K562 (cell line): ENCODE measurements around the gene ARHGAP26. TPM values are rescaled to one million over a fixed set of nuclear protein-coding genes. Genes with fewer than 3 reads are reported as not detected.

Experiments
- ATAC-seq: fragments of 200-7000 bp; cut with Tn5 transposase; 3 replicates; pipeline ENCODE4 v1.9.1; 2020; ENCODE audit warnings: moderate library complexity
- BruUV-seq: library from RNA; stranded (reverse); fragments of 400-500 nt; replicated peaks from 2 replicates; lab custom pipeline; 2021; lab: Mats Ljungman, UMichigan
- CTCF ChIA-PET: fragments of 300-600 bp; formaldehyde crosslinking; extraction: SDS; loops from one replicate; lab custom pipeline; 2021; ENCODE audit warnings: low intra/inter-chr PET ratio; lab: Yijun Ruan, JAX
- POLR2A ChIA-PET: fragments of 300-600, 350-650 bp; sonication (Branson Sonifier 250); formaldehyde crosslinking; extraction: SDS; loops from one replicate; lab custom pipeline; 2021; ENCODE audit warnings: antibody characterized with exemption, inconsistent platforms; lab: Yijun Ruan, JAX
- DNase-seq, 4 experiments: peaks; one replicate each; pipeline versions ENCODE4 v3.0.0 to v3.0.0-alpha.2; 2011 to 2018; ENCODE audit warnings: low spot score in 3 of 4, mixed read lengths in 3 of 4; ENCODE audit errors: extremely low read depth in 1 of 4
- FAIRE-seq: peaks from 2 replicates; lab custom pipeline; 2011; peaks lifted over from hg19 to GRCh38; lab: Jason Lieb, UNC
- H2AFZ ChIP-seq: 2 replicates; pipeline ENCODE4 v1.6.0; 2011; ENCODE audit warnings: low read depth, low read length, control low read depth, inconsistent platforms
- H3K27ac ChIP-seq: fragments of 200-600 bp; 3 replicates; pipeline ENCODE4 v1.8.0; 2011; ENCODE audit warnings: low read depth, mild to moderate bottlenecking, control low read depth, inconsistent platforms, low read length, moderate library complexity, mixed read lengths; ENCODE audit errors: extremely low read depth
- H3K27me3 ChIP-seq, 2 experiments: fragments of 300-600 bp in 1 of 2; 2 replicates in 1 of 2; 3 replicates in 1 of 2; pipeline versions ENCODE4 v1.6.0 to v1.8.0; 2011; ENCODE audit warnings: inconsistent platforms in 2 of 2, low read length in 2 of 2, mild to moderate bottlenecking in 1 of 2, mixed read lengths in 1 of 2, moderate library complexity in 1 of 2; ENCODE audit not compliant: control insufficient read depth in 2 of 2, insufficient read depth in 2 of 2
- H3K36me3 ChIP-seq: fragments of 300-600 bp; 3 replicates; pipeline ENCODE4 v1.8.0; 2011; ENCODE audit warnings: mild to moderate bottlenecking, low read length, inconsistent platforms; ENCODE audit not compliant: control insufficient read depth, insufficient read depth
- H3K4me1 ChIP-seq, 2 experiments: fragments of 200-600 bp in 1 of 2; replicated peaks in 1 of 2; 2 replicates in 1 of 2; 3 replicates in 1 of 2; pipeline versions ENCODE4 v1.5.1 to v1.8.0; 2011; ENCODE audit warnings: inconsistent platforms in 2 of 2, low read length in 2 of 2, mild to moderate bottlenecking in 1 of 2, mixed read lengths in 1 of 2, moderate library complexity in 1 of 2; ENCODE audit not compliant: control insufficient read depth in 2 of 2, insufficient read depth in 2 of 2
- H3K4me2 ChIP-seq: 2 replicates; pipeline ENCODE4 v1.6.1; 2011; ENCODE audit warnings: low read length, control low read depth, inconsistent platforms, mixed read lengths; ENCODE audit not compliant: insufficient read depth
- H3K4me3 ChIP-seq: fragments of 200-600 bp; sonication (generic), shearing (Covaris generic); 2 replicates; pipeline ENCODE4 v1.5.1; 2016; ENCODE audit warnings: control low read depth, inconsistent platforms
- H3K79me2 ChIP-seq: fragments of 200-600 bp; 3 replicates; pipeline ENCODE4 v1.8.0; 2011; ENCODE audit warnings: low read length, inconsistent platforms; ENCODE audit not compliant: control insufficient read depth, insufficient read depth
- H3K9ac ChIP-seq, 2 experiments: 2 replicates each; pipeline versions ENCODE4 v1.6.0 to v1.6.1; 2011; ENCODE audit warnings: low read depth in 2 of 2, low read length in 2 of 2, control low read depth in 1 of 2, inconsistent platforms in 1 of 2, mild to moderate bottlenecking in 1 of 2, mixed read lengths in 1 of 2; ENCODE audit not compliant: insufficient read depth in 1 of 2
- H3K9me1 ChIP-seq: one replicate; pipeline ENCODE4 v1.6.0; 2011; ENCODE audit warnings: inconsistent platforms, mild to moderate bottlenecking, low read length, moderate library complexity; ENCODE audit not compliant: control insufficient read depth, insufficient read depth
- H3K9me3 ChIP-seq: replicated peaks from 2 replicates; pipeline ENCODE4 v1.5.1; 2011; ENCODE audit warnings: low read depth, low read length, inconsistent platforms; ENCODE audit not compliant: control insufficient read depth, insufficient read depth
- H4K20me1 ChIP-seq: replicated peaks from 2 replicates; pipeline ENCODE4 v1.6.1; 2011; ENCODE audit warnings: low read length, inconsistent platforms, mixed read lengths; ENCODE audit not compliant: control insufficient read depth, insufficient read depth
- WGBS: fragments of 100-300 bp; shearing (Covaris generic); methylation state at CpG from one replicate; pipeline ENCODE4 v1.1.6; 2016; ENCODE audit warnings: low coverage, mixed read lengths; ENCODE audit not compliant: insufficient coverage; ENCODE audit errors: missing lambda C conversion rate; 5-methylcytosine and 5-hydroxymethylcytosine counted together
- in situ Hi-C: fragments of 300-500 bp; cut with MboI; formaldehyde crosslinking; loops from 4 replicates; pipeline ENCODE4 v1.15.0; 2018; ENCODE audit warnings: inconsistent platforms, mixed read lengths
- intact Hi-C: fragments of 100-400 bp; cut with micrococcal nuclease; formaldehyde crosslinking; loops from 2 replicates; pipeline ENCODE4 v1.14.2; 2022
- polyA plus RNA-seq, 8 experiments: library from polyadenylated mRNA; depleted of rRNA in 4 of 8; stranded (reverse) in 5 of 8; unstranded in 3 of 8; fragments of >200 nt; fragmentation: Nextera tagmentation in 2 of 8; fragmentation: Illumina TruSeq in 1 of 8; extraction: Ambion mirVana in 2 of 8; extraction: Trizol in 1 of 8; gene quantifications; 2 replicates each; pipeline versions ENCODE4 v1.2.1 to v1.2.3, GENCODE V29; 2011 to 2014; ENCODE audit warnings: inconsistent platforms in 1 of 8, missing spikeins in 1 of 8
- total RNA-seq, 7 experiments: library from RNA; depleted of rRNA in 6 of 7; stranded (reverse); fragments of >200 nt in 6 of 7; fragmentation: Illumina TruSeq in 2 of 7; extraction: Trizol in 2 of 7; gene quantifications; 2 replicates each; pipeline versions ENCODE4 v1.2.1 to v1.2.3, GENCODE V29; 2011 to 2021; ENCODE audit warnings: low replicate concordance in 1 of 7
- TF ChIP-seq, protein P1 (sequence below): fragments of 200-400 bp; formaldehyde crosslinking; IDR thresholded peaks from 2 replicates; pipeline ENCODE4 v1.6.1; 2017; ENCODE audit warnings: mild to moderate bottlenecking, low read depth, low read length, moderate library complexity

ARHGAP26 gene
- total and polyA plus RNA-seq, 9 of the 15 experiments (the other 6 are each of a cell fraction or from before 2014, with no cell fraction given): 0.13 to 1.1 (median 0.55) TPM

GRCh38 chr5:142869886-142870285, 99.7 kb downstream of the ARHGAP26 start:
- CTCF ChIA-PET: no interaction called here
- POLR2A ChIA-PET: no interaction called here
- 0% methylated on average over 3 of the region's 3 CpGs for WGBS
- in situ Hi-C loops (loop anchor here (5.0 kb wide), 1 partner anchor 148 kb away; no protein-coding TSS in a partner anchor), intact Hi-C loops (loop anchor here (5.0 kb wide), 1 partner anchor 153 kb away; no protein-coding TSS in a partner anchor)
- no peak overlapping the region for H3K9ac ChIP-seq
- no peaks in the 10 kb centered on the region for H3K4me1 ChIP-seq
- DNase-seq: no peak
- no peak for FAIRE-seq
- ATAC-seq: no peak
- H3K36me3 ChIP-seq: no peaks in the 10 kb centered on the region
- H3K9me3 ChIP-seq: no peaks in the 10 kb centered on the region
- H4K20me1 ChIP-seq: no peaks in the 10 kb centered on the region
- H3K4me3 ChIP-seq: no peak overlapping the region
- BruUV-seq: no TSS peak
- H3K79me2 ChIP-seq: no peaks in the 10 kb centered on the region
- no peak overlapping the region for H3K27ac ChIP-seq
- H3K27me3 ChIP-seq: peaks cover 7 to 34% of the 10 kb centered on the region in 2 experiments; a peak in 4 of 5 replicates
- H2AFZ ChIP-seq: no peak overlapping the region
- TF ChIP-seq, protein P1, sequence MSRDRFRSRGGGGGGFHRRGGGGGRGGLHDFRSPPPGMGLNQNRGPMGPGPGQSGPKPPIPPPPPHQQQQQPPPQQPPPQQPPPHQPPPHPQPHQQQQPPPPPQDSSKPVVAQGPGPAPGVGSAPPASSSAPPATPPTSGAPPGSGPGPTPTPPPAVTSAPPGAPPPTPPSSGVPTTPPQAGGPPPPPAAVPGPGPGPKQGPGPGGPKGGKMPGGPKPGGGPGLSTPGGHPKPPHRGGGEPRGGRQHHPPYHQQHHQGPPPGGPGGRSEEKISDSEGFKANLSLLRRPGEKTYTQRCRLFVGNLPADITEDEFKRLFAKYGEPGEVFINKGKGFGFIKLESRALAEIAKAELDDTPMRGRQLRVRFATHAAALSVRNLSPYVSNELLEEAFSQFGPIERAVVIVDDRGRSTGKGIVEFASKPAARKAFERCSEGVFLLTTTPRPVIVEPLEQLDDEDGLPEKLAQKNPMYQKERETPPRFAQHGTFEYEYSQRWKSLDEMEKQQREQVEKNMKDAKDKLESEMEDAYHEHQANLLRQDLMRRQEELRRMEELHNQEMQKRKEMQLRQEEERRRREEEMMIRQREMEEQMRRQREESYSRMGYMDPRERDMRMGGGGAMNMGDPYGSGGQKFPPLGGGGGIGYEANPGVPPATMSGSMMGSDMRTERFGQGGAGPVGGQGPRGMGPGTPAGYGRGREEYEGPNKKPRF: no peak
- H3K4me2 ChIP-seq: no peak overlapping the region
- H3K9me1 ChIP-seq: no peaks in the 10 kb centered on the region
